Thoracic aorta (tissue), 2 donors: ENCODE results near the gene PSMD9. TPM values are rescaled to one million over a fixed set of nuclear protein-coding genes. Genes with fewer than 3 reads are reported as not detected.

Experiments
- ATAC-seq: fragments of 150-250 bp; one replicate; pipeline ENCODE4 v1.8.0; 2017; ENCODE audit warnings: low read depth; ENCODE audit not compliant: insufficient number of reproducible peaks, low FRiP score
- DNase-seq: peaks from one replicate; pipeline ENCODE4 v3.0.0-alpha.2; 2020; ENCODE audit warnings: low spot score
- H3K27ac ChIP-seq, 2 donors: fragments of 200-600 bp; sonication (generic); 1 replicate in 1 of 2; 2 replicates in 1 of 2; pipeline ENCODE4 v1.5.1; 2016; ENCODE audit warnings: mild to moderate bottlenecking in 2 of 2, moderate library complexity in 2 of 2
- H3K27me3 ChIP-seq: fragments of 200-600 bp; sonication (generic); replicated peaks from 2 replicates; pipeline ENCODE4 v1.6.0; 2016; ENCODE audit warnings: mild to moderate bottlenecking; ENCODE audit not compliant: insufficient read depth
- H3K36me3 ChIP-seq: fragments of 200-600 bp; sonication (generic); one replicate; pipeline ENCODE4 v1.5.1; 2016
- H3K4me1 ChIP-seq, 2 donors: fragments of 200-600 bp; sonication (generic); 1 replicate in 1 of 2; 2 replicates in 1 of 2; pipeline versions ENCODE4 v1.5.1 to v1.6.0; 2016; ENCODE audit warnings: low read depth in 2 of 2, mild to moderate bottlenecking in 1 of 2; ENCODE audit not compliant: control insufficient read depth in 1 of 2
- H3K4me3 ChIP-seq: fragments of 200-600 bp; sonication (generic); 2 replicates; pipeline ENCODE4 v1.5.1; 2016; ENCODE audit warnings: mild to moderate bottlenecking
- H3K9me3 ChIP-seq: fragments of 200-600 bp; sonication (generic); 2 replicates; pipeline ENCODE4 v1.5.1; 2016
- CTCF ChIP-seq: fragments of 200-600 bp; sonication (generic); IDR thresholded peaks from one replicate; pipeline ENCODE4 v1.5.1; 2019; ENCODE audit warnings: antibody characterized with exemption
- total RNA-seq, 2 donors: library from RNA; depleted of rRNA; stranded (reverse); fragments of >200 nt; gene quantifications; one replicate each; pipeline versions ENCODE4 v1.1.0 to v1.2.3, GENCODE V29; 2016

The PSMD9 gene
- total RNA-seq, 2 donors from 2014 or later, result 93.4 to 101 TPM

- ATAC-seq, result no peak
- no peaks in the 10 kb centered on the region for H3K9me3 ChIP-seq
- DNase-seq, result no peak
- H3K36me3 ChIP-seq, result no peaks in the 10 kb centered on the region
- no peaks in the 10 kb centered on the region for H3K27me3 ChIP-seq
- H3K4me3 ChIP-seq, result no peak overlapping the region
- H3K27ac ChIP-seq, result no peak overlapping the region
- TF ChIP-seq CTCF, result no peak
- H3K4me1 ChIP-seq, result no peaks in the 10 kb centered on the region
Measured at GRCh38 chr12:121957861-121958515, 69.4 kb downstream of the PSMD9 start.

- DNase-seq (no peak), ATAC-seq (no peak)
- TF ChIP-seq CTCF, result no peak
- Histone ChIP-seq H3K27me3 (no peaks in the 10 kb centered on the region), H3K36me3 (no peaks in the 10 kb centered on the region), H3K9me3 (no peaks in the 10 kb centered on the region), H3K4me3 (no peak overlapping the region), H3K4me1 (no peaks in the 10 kb centered on the region), H3K27ac (no peak overlapping the region)
Measured at GRCh38 chr12:121958541-121959240, 70.1 kb downstream of the PSMD9 start.

GRCh38 chr12:121960541-121960940 is 72.0 kb downstream of the PSMD9 start:
- H3K27me3 ChIP-seq, result no peaks in the 10 kb centered on the region
- ATAC-seq (no peak), DNase-seq (no peak)
- H3K9me3 ChIP-seq, result no peaks in the 10 kb centered on the region
- no peak overlapping the region for H3K27ac ChIP-seq
- no peak for TF ChIP-seq CTCF
- no peak overlapping the region for H3K4me3 ChIP-seq
- peaks cover 0 to 7% of the 10 kb centered on the region in 2 donors for H3K4me1 ChIP-seq
- H3K36me3 ChIP-seq, result no peaks in the 10 kb centered on the region

- H3K36me3 ChIP-seq, result no peaks in the 10 kb centered on the region
- H3K4me1 ChIP-seq, result peaks cover 0 to 7% of the 10 kb centered on the region in 2 donors
- H3K4me3 ChIP-seq, result no peak overlapping the region
- H3K9me3 ChIP-seq, result no peaks in the 10 kb centered on the region
- no peak for TF ChIP-seq CTCF
- H3K27me3 ChIP-seq, result no peaks in the 10 kb centered on the region
- H3K27ac ChIP-seq, result no peak overlapping the region
- DNase-seq, result no peak
- no peak for ATAC-seq
Measured at GRCh38 chr12:121961195-121961879, 72.7 kb downstream of the PSMD9 start.

GRCh38 chr12:121963341-121964018 is 74.9 kb downstream of the PSMD9 start:
- no peak overlapping the region for H3K4me3 ChIP-seq
- DNase-seq (no peak), ATAC-seq (no peak)
- peaks cover 0 to 7% of the 10 kb centered on the region in 2 donors for H3K4me1 ChIP-seq
- TF ChIP-seq CTCF, result no peak
- H3K9me3 ChIP-seq, result no peaks in the 10 kb centered on the region
- H3K27me3 ChIP-seq, result no peaks in the 10 kb centered on the region
- no peak overlapping the region for H3K27ac ChIP-seq
- no peaks in the 10 kb centered on the region for H3K36me3 ChIP-seq
